Esophagus muscularis mucosa (tissue), 4 donors: ENCODE results near the gene DESI1. TPM values are rescaled to one million over a fixed set of nuclear protein-coding genes. Genes with fewer than 3 reads are reported as not detected.

Source experiments
- DNase-seq: peaks from one replicate; pipeline ENCODE4 v3.0.0-alpha.2; 2017; ENCODE audit errors: extremely low spot score
- H3K27ac ChIP-seq, 4 donors: fragments of 200-600 bp; sonication (generic); replicated peaks in 1 of 4; 1 replicate in 3 of 4; 2 replicates in 1 of 4; pipeline ENCODE4 v1.5.1; 2016 to 2019; ENCODE audit warnings: mild to moderate bottlenecking in 1 of 4
- H3K27me3 ChIP-seq, 4 donors: fragments of 200-600 bp; sonication (generic); one replicate each; pipeline versions ENCODE4 v1.5.1 to v1.6.0; 2016 to 2019
- H3K36me3 ChIP-seq, 4 donors: fragments of 200-600 bp; sonication (generic); one replicate each; pipeline ENCODE4 v1.5.1; 2016 to 2019
- H3K4me1 ChIP-seq, 4 donors: fragments of 200-600 bp; sonication (generic); one replicate each; pipeline ENCODE4 v1.5.1; 2016 to 2019
- H3K4me3 ChIP-seq, 4 donors: fragments of 200-600 bp; sonication (generic); 1 replicate in 2 of 4; 2 replicates in 2 of 4; pipeline ENCODE4 v1.5.1; 2016 to 2019; ENCODE audit warnings: mild to moderate bottlenecking in 4 of 4, moderate library complexity in 1 of 4
- H3K9me3 ChIP-seq, 4 donors: fragments of 200-600 bp; sonication (generic); 1 replicate in 3 of 4; 2 replicates in 1 of 4; pipeline ENCODE4 v1.5.1; 2016 to 2019
- CTCF ChIP-seq, 3 experiments: fragments of 200-600 bp in 2 of 3; fragments of 450-650 bp in 1 of 3; sonication (generic) in 2 of 3; IDR thresholded peaks; one replicate each; pipeline ENCODE4 v1.5.1; 2017 to 2019; ENCODE audit warnings: antibody characterized with exemption in 3 of 3, mild to moderate bottlenecking in 2 of 3, moderate library complexity in 1 of 3
- EP300 ChIP-seq: sonication (generic); formaldehyde crosslinking; IDR thresholded peaks from one replicate; pipeline ENCODE4 v1.6.1; 2017; ENCODE audit warnings: antibody characterized with exemption
- POLR2A ChIP-seq: fragments of 450-650 bp; IDR thresholded peaks from one replicate; pipeline ENCODE4 v1.6.1; 2017; ENCODE audit warnings: antibody characterized with exemption, moderate library complexity, mild to moderate bottlenecking, low read depth
- POLR2AphosphoS5 ChIP-seq, 2 donors: sonication (generic); formaldehyde crosslinking; IDR thresholded peaks; one replicate each; pipeline ENCODE4 v1.6.1; 2017; ENCODE audit warnings: antibody characterized with exemption in 2 of 2
- WGBS: methylation state at CpG from one replicate; pipeline ENCODE4 v1.1.5; 2018; 5-methylcytosine and 5-hydroxymethylcytosine counted together
- intact Hi-C: fragments of 100-400 bp; cut with DNase I; formaldehyde crosslinking; loops from one replicate; pipeline ENCODE4 v1.15.1; 2023
- total RNA-seq, 4 donors: library from RNA; depleted of rRNA; stranded (reverse); fragments of >200 nt; gene quantifications; one replicate each; pipeline versions ENCODE4 v1.1.0 to v1.2.1, GENCODE V29; 2016

Gene DESI1
- total RNA-seq, 4 donors from 2014 or later: 18.6 to 76.5 (median 33.7) TPM

DNA sequence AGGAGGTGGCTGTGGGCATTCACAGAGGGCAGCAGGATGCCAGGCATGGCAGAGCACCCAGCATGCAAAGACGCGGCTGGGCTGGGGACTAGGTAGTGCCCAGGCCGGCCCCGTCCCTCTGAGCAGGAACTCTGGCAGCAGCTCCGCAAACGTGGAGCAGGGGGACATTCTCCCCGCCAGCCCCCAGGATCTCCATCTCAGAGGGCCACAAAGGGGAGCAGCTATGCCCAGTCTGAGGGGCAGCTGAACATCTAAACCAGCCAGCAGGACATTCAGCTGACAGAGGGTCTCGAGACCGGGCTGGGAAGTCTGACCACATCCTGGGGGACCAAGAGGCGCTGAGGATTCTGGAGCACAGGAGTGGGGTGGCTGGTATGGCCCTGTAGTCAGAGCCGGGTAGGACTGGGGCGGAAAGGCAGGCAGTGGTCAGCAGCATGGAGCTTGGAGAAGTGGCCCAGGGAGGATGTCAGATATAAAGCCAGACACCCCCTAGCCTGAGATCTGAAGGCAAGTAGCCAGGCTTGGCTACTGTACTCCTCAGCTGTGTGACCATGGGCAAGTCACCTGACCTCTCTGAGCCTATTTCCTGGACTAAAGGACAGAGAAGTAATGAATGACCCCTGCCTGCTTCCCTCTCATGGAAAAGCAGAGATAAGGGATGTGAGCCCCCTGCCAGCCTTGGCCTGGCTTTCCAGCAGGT is 41.4 kb downstream of the DESI1 start:
- peaks cover 9 to 15% (median 12%) of the 10 kb centered on the region in 4 donors for H3K4me1 ChIP-seq
- H3K27me3 ChIP-seq: no peaks in the 10 kb centered on the region
- WGBS: 91% methylated on average over 7 of the region's 12 CpGs
- H3K4me3 ChIP-seq: no peak overlapping the region
- no peak for TF ChIP-seq EP300
- TF ChIP-seq POLR2A: no peak
- TF ChIP-seq POLR2AphosphoS5 (IDR thresholded peaks at IDR 0.05): no peak
- TF ChIP-seq CTCF (IDR thresholded peaks at IDR 0.05): no peak
- no peak for DNase-seq
- no peaks in the 10 kb centered on the region for H3K9me3 ChIP-seq
- intact Hi-C loops: no loop called here
- H3K27ac ChIP-seq: no peak overlapping the region
- peaks cover 22 to 91% (median 68%) of the 10 kb centered on the region in 4 donors for H3K36me3 ChIP-seq

DNA sequence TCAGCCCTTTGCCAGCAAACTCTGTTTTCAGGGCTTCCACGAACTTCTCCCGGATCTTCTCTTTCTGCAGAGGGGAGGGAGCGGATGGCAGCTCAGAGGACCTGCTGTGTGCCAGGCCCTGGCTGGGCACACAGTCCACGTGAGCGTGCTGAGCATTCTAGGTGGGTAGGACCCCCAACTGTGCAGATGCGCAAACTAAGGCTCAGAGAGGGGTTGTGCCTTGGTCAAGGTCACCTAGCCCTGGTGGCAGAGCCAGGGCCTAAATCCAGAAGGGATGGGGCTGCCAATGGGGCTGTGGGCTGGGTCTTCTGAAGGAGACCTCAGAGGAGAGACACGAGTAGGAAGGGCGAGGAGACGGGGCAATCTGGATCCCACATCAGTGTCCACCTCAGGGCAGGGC is 42.0 kb downstream of the DESI1 start:
- Histone ChIP-seq H3K4me3 (no peak overlapping the region), H3K9me3 (no peaks in the 10 kb centered on the region), H3K27me3 (no peaks in the 10 kb centered on the region), H3K36me3 (peaks cover 22 to 85% (median 68%) of the 10 kb centered on the region in 4 donors), H3K4me1 (peaks cover 13 to 17% (median 14%) of the 10 kb centered on the region in 4 donors), H3K27ac (no peak overlapping the region)
- no peak for DNase-seq
- TF ChIP-seq POLR2A: no peak
- no peak for TF ChIP-seq POLR2AphosphoS5 (IDR thresholded peaks at IDR 0.05)
- TF ChIP-seq EP300: no peak
- TF ChIP-seq CTCF (IDR thresholded peaks at IDR 0.05): no peak
- intact Hi-C loops: no loop called here
- WGBS: 95% methylated on average over 8 of the region's 9 CpGs

DNA sequence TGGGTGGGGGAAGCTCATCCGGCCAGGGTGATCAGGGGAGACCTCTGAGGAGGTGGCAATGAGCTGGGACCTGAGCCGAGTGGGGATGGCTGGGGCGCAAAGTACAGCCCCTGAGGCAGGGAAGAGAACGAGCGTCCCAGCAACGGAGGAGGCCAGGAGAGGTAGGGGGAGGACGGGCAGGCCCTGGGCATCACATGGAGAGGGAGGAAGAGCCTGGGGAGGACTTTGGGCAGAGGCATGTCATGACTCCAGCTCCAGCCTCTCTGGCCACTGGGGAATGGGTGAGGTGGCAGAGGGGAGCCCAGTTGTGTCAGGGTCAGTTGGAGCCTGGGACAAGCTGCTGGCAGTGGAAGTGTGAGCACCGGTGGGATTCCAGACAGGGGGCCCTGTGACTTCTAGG is 42.7 kb downstream of the DESI1 start:
- Histone ChIP-seq H3K27me3 (no peaks in the 10 kb centered on the region), H3K9me3 (no peaks in the 10 kb centered on the region), H3K4me1 (peaks cover 13 to 20% (median 16%) of the 10 kb centered on the region in 4 donors), H3K4me3 (no peak overlapping the region), H3K36me3 (peaks cover 16 to 78% (median 63%) of the 10 kb centered on the region in 4 donors), H3K27ac (no peak overlapping the region)
- intact Hi-C loops: no loop called here
- no peak for DNase-seq
- 93% methylated on average over 8 of the region's 8 CpGs for WGBS
- TF ChIP-seq EP300 (no peak), POLR2A (no peak), CTCF (IDR thresholded peaks at IDR 0.05) (no peak), POLR2AphosphoS5 (IDR thresholded peaks at IDR 0.05) (no peak)

GRCh38 chr22:41576877-41577276 is 44.0 kb downstream of the DESI1 start:
- Histone ChIP-seq H3K27me3 (no peaks in the 10 kb centered on the region), H3K4me3 (no peak overlapping the region), H3K4me1 (peaks cover 13 to 20% (median 16%) of the 10 kb centered on the region in 4 donors), H3K36me3 (peaks cover 3 to 65% (median 62%) of the 10 kb centered on the region in 4 donors), H3K9me3 (no peaks in the 10 kb centered on the region), H3K27ac (no peak overlapping the region)
- 69% methylated on average over 3 of the region's 9 CpGs for WGBS
- TF ChIP-seq CTCF (IDR thresholded peaks at IDR 0.05): peak; percentile 28 to 60 (median 53)
- TF ChIP-seq EP300: no peak
- TF ChIP-seq POLR2A: no peak
- TF ChIP-seq POLR2AphosphoS5 (IDR thresholded peaks at IDR 0.05): no peak
- DNase-seq: no peak
- intact Hi-C loops: no loop called here
